ENCODE data around the gene MYL9.

DNA sequence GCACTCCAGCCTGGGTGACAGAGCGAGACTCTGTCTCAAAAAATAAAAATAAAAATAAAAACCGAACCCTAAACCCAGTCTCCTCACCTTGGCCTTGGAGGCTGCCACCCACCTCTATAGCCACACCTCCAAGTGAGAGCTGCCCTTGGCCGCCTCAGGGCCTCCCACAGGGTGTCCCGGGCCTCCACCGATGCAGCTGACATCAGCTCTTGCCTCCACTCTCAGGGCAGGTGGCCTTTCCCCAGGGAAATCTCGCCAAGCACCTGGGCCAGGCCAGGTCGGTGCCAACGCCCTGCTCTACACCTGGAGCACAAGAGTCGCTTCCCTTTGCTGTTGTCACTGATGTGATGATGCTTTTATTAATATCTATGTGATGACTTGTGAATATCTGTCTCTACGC lies 8.9 kb upstream of the MYL9 start:
- TF ChIP-seq EP300 (IDR thresholded peaks at IDR 0.05; ENCODE audit: borderline replicate concordance) (no peak), FOXM1 (IDR thresholded peaks at IDR 0.05; ENCODE audit: borderline replicate concordance, low read depth) (no peak), YY1 (IDR thresholded peaks at IDR 0.05; ENCODE audit: low read depth) (no peak), EGR1 (IDR thresholded peaks at IDR 0.05) (no peak), RAD21 (IDR thresholded peaks at IDR 0.05; ENCODE audit: low read depth) (no peak), CREB1 (IDR thresholded peaks at IDR 0.05; ENCODE audit: low read depth) (no peak)
- TF ChIP-seq, protein P1, sequence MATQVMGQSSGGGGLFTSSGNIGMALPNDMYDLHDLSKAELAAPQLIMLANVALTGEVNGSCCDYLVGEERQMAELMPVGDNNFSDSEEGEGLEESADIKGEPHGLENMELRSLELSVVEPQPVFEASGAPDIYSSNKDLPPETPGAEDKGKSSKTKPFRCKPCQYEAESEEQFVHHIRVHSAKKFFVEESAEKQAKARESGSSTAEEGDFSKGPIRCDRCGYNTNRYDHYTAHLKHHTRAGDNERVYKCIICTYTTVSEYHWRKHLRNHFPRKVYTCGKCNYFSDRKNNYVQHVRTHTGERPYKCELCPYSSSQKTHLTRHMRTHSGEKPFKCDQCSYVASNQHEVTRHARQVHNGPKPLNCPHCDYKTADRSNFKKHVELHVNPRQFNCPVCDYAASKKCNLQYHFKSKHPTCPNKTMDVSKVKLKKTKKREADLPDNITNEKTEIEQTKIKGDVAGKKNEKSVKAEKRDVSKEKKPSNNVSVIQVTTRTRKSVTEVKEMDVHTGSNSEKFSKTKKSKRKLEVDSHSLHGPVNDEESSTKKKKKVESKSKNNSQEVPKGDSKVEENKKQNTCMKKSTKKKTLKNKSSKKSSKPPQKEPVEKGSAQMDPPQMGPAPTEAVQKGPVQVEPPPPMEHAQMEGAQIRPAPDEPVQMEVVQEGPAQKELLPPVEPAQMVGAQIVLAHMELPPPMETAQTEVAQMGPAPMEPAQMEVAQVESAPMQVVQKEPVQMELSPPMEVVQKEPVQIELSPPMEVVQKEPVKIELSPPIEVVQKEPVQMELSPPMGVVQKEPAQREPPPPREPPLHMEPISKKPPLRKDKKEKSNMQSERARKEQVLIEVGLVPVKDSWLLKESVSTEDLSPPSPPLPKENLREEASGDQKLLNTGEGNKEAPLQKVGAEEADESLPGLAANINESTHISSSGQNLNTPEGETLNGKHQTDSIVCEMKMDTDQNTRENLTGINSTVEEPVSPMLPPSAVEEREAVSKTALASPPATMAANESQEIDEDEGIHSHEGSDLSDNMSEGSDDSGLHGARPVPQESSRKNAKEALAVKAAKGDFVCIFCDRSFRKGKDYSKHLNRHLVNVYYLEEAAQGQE (IDR thresholded peaks at IDR 0.05; ENCODE audit: low read depth), result no peak
- TF ChIP-seq, protein P2, sequence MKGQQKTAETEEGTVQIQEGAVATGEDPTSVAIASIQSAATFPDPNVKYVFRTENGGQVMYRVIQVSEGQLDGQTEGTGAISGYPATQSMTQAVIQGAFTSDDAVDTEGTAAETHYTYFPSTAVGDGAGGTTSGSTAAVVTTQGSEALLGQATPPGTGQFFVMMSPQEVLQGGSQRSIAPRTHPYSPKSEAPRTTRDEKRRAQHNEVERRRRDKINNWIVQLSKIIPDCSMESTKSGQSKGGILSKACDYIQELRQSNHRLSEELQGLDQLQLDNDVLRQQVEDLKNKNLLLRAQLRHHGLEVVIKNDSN (IDR thresholded peaks at IDR 0.05), result no peak
